Amygdala (tissue), 56 donors: ENCODE data around the gene ABHD16A.
"Not testable (repeated sequence)": the region's sequence is repeated elsewhere in the genome, so short reads cannot be mapped to it uniquely, and the experiment has no call there.

Experiments used
- DNase-seq, 56 donors: peaks; one replicate each; lab custom pipeline; 2025; lab: John Stamatoyannopoulos, UW

ABHD16A gene

DNA sequence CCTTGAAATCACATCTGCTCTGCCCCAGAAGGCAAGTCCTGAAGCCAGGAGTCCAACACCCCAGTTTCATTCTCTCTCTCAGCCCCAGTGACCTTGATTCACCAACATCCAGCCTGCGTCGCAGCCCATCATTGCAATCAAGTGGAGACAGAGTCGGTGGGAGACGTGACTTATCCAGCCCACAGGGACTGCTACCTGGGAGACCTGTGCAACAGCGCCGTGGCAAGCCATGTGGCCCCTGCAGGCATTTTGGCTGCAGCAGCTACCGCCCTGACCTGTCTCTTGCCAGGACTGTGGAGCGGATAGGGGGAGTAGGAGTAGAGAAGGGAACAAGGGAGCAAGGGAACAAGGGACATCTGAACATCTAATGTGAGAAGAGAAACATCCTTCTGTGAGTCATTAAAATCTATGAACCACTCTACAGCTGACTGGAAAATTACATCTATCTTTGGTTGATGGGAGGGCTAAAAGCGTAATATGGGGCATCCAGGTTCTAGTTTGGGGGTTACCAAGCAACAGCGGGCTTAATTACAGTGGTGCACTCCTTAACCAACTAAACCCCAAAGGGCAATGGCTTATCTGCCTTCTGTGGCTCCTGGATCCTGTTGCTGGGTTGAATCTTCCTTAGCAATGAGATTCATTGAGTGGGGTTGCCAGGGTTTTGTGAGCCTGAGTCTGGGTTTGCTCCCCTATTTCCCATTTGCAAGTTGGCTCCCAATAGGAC, 14.5 kb upstream of the ABHD16A start:
- DNase-seq = no peak

DNA sequence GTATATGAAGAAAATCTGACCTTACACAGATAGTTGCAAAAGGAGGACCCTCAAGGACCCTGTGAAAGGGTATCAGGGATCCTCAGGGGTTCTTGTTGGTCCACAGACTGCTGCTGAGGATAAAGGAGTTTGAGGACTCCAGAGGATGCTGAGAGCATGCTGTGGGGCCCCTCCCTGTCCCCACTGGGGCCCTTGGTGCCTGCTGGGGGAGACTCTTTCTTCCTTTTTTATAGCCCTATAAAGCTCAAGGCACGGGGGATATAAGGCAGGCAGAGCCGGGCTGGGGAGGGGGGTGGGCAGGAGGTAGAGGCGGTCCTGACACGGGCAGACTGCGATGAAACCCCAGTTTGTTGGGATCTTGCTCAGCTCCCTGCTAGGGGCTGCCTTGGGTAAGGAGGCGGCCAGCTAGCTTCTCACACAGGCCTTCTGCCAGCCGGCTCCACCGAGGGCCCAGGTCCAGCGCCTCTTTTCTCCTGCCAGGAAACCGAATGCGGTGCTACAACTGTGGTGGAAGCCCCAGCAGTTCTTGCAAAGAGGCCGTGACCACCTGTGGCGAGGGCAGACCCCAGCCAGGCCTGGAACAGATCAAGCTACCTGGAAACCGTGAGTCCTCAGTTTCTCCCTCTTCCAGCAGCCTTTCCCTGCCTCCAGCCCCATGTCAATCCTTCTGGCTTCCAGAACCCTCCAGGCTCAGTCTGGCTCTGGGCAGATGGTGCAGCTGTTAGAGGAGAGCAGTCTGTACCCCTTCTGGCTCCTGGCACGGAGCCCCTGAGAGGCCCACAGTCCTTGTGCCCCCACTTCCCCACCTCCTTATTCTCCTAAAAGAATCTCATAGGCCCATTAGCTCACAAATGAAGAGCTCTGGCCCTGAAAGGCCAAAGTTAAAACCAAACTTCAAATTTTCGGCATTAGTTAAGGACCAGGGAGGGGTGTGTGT, 12.2 kb upstream of the ABHD16A start, which contains the start of gene LY6G6D:
Gene LY6G6D (plus strand): TSS at position 327 of the 937 bp plus-strand sequence. CDS start 8 bp downstream, at position 335.
- DNase-seq = peak in 1 of 56 donors; percentile 15

DNA sequence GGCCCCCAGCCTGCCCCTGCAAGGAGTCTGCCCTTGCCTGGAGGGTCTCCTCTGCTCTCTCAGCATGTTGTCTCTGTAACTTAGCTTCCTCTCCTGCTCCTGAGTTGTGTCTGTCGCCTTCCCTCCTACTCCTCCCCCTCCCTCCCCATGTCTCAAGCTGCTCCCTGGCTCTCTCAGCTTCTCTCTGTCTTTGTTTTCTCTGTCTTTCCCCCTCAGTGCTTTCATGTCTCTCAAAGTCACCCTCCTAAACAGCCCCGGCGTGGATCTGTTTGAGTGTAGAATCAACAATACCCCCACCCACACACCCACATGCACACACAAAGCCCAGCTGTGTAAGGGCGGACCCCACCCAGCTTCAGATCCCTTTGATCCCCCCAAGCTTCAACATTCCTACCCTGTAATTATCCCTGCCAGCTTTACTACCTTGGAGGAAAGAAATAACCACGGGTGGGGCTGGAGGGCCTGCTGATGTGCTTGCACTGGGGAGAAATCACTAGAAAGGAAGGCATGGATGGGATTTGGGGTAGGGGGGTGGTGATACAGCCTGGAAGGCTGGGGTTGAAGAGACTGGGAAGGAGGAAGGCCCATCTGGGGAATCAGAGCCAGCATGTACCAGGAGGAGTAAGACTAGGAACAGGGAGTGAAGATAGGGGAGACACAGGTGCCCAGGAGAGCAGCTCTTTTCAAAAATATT, 11.0 kb upstream of the ABHD16A start:
- DNase-seq = no peak

DNA sequence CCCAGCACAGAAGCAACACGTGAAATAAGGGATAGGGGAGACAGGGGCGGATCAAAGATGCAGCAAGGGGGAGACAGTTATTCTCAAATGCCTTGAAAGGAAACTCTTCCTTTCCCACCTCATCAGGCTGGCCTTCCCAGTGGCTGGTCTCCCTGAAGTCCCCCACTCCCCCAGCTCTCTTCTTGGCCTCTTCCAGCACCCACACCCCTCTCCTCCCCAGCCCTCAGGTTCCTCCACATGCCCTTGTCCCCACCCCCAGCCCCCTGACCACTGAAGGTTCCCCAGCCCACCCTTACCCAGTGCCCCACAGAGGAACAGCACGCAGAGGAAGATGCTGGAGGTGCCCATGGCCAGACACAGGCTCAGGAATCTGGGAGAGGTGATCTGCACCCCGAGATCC, 10.3 kb upstream of the ABHD16A start:
- no peak for DNase-seq

DNA sequence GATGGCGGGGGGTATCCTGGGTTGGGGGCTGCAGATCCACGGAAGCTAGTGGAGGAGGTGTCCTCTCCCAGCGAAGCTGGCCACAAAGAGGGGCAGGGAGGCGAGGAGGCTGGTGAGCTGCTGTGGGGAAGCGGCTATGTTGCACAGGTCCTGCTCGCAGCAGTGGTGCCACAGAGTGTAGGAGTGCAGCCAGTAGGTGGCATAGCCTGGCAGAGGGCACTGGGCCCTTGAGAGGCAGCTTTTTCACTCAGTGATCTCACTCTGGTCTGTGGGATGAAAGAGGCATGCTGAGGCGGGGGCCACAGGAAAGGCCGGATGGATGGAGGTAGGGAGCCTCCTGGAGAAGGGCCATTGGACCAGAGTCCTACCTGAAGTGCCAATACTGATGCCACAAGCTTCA, 9.2 kb upstream of the ABHD16A start:
- DNase-seq = no peak

DNA sequence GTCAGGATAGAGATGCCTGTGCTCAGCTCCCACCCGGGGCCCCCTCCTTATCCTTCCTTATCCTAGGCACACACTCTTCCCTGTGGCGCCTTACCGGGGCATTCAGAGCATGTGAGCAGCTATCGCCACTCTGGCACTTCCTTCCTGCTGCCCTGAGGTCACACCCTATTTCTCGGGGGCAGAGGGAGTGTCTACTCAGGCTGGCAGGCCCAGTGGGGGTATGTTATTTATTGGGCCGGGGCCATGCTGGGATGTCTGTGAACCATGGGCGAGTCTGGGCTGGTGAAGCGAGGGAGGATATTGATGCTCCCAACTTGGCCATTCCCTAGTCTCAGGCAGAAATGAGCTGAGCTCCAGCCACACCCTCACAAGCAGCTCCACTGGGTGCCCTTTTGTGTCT, 8.1 kb upstream of the ABHD16A start:
- no peak for DNase-seq

DNA sequence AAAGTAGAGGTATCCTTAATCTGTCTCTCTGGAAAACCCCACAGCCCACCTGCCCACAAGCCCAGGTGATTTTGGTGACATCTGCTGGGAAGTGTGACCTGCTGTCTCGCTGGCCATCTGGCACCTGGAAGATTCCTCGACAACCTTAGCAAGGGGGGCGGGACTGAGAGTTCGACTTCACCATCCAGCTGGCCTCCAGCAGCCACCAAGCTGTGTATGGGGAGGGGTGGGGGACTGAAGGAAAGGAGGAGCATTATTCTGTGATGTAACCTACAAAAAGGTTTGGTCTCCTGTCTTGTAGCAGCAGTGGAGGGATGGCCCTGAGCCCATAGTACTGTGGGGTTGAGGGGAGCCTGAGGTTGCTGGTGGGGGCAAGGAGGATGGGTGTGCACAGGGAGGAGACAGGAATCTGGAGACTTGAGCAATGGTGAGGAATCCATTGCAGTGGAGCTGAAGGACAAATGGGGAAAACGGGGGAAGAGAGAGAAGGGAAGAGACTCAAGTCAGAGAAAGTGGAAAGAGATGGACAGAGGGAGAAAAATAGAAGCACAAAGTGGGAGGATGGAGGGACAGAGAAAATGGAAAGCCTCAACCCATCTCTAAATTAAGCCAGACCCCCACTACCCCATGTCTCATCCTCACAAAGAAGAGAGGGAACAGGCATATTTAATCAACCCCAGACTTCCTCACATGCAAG, 7.5 kb upstream of the ABHD16A start:
- DNase-seq = no peak

DNA sequence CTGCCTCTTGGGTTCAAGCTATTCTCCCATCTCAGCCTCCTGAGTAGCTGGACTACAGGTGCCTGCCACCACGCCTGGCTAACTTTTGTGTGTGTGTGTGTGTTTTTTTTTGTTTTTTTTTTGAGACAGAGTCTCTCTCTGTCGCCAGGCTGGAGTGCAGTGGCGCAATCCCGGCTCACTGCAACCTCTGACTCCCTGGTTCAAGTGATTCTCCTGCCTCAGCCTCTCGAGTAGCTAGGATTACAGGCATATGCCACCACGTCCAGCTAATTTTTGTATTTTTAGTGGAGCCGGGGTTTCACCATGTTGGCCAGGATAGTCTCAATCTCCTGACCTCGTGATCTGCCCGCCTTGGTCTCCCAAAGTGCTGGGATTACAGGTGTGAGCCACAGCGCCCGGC, 6.0 kb upstream of the ABHD16A start:
- not testable (repeated sequence) for DNase-seq

DNA sequence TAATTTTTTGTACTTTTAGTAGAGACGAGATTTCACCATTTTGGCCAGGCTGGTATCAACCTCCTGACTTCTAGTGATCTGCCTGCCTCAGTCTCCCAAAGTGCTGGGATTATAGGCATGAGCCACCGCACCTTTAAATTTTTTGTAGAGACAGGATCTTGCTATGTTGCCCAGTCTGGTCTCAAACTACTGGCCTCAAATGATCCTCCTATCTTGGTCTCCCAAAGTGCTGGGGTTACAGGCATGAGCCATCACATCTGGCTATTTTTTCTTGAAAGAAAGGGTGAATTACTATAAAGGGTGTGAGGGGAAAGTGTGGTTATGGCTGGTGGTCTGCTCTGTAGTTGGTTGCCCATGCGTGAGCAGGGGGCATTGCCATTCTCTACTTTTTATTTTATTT, 5.1 kb upstream of the ABHD16A start:
- DNase-seq = no peak

DNA sequence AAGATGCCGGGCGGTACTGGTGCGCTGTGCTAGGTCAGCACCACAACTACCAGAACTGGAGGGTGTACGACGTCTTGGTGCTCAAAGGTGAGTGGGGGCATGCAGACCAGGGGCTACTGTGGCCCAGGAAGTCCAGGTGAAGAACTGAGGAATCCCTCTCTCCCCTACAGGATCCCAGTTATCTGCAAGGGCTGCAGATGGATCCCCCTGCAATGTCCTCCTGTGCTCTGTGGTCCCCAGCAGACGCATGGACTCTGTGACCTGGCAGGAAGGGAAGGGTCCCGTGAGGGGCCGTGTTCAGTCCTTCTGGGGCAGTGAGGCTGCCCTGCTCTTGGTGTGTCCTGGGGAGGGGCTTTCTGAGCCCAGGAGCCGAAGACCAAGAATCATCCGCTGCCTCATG, 4.6 kb upstream of the ABHD16A start:
- DNase-seq = no peak

DNA sequence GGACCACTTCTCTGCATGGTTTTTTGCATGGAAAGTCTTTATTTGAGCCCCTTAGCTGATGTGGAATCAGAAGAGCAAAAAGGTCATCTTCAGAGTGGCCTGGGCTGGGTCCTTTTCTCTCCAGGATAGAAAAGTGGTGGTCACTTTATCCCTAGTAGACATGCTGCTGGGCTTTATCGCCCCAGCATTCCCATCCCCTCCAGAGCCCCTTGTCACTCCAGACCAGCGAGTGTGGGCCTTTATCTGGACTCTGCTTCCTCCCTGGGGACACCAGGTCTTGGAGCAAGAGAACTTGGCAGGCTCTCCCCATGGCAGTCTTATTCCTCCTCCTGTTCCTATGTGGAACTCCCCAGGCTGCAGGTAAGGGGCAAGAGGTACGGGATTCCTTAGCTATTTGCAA, 3.5 kb upstream of the ABHD16A start, which contains the start of gene LY6G6F:
Gene LY6G6F (plus strand): TSS at position 268 of the 400 bp plus-strand sequence. CDS start 41 bp downstream, at position 309.
- DNase-seq = no peak

DNA sequence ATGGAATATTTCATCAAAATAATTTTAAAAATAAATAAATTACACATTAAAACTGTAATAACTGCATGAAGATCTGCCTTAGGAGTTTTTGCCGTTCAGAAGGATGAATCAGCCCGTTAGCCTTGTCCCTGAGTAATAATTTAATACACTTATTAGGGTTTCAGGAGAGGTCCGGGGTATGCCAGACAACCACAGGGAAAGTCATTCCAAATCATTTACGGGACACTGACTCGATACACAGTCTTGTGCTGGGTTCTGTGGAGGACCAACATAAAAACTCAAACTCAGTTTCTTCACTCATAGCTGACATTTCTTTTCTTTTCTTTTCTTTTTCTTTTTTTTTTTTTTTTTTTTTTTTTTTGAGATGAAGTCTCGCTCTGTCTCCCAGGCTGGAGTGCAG, 2.8 kb upstream of the ABHD16A start:
- no peak for DNase-seq

DNA sequence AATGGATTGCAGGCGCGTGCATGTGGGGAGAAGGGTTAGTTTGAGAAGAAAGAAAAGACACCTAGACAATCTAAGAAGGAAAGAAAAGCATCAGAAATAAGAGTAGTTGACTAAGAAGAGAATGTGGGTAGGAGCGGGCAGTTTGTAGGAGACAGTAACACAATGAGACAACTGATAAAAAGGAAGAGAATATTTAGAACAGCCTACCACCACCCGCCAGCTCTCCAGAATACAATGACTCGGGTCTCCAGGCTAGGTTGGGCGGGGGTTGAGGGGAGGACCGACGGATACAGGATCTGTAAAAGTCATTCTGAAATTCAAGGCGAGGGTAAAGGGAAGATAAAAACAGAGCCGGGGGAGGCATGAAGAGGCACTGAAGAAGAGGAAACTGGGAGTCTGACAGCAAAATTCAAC, 712 bp downstream of the ABHD16A start:
- peak in 2 of 56 donors; percentile 36 to 61 for DNase-seq

DNA sequence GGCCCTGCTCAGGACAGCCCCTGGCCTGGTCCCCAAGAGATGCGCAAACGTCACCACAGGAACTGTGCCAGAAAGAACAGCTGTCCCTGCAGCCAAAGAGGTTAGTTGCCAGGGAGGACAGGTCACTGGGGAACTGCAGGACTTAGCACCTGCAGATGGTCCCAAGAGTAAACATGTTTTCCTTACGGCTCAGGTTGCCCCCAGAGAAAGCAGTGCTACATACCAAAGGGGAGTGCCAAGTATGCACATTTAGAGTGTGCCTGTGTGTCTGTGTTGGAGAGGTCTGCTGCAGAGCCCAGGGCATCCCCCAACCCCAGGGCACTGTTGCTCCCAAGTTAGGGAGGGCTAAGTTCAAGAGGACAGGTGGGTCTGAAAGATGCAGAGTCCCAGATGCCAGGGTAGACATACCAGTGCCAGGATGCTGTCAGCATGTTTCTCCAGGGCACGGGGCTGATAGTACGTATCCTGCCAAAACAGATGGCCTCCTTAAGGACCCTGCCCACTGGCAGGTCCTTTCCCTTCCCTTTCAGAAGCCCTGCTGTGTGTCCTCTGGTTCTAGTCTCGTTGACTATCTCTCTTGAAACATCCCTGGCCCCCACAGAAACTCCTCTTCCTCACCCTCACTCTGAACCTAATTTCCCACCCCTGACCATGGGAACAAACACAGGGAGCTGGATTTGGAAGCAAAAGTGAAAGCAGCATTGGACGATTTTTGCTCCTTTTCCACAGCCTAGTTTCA, 1.3 kb downstream of the ABHD16A start:
- no peak for DNase-seq

DNA sequence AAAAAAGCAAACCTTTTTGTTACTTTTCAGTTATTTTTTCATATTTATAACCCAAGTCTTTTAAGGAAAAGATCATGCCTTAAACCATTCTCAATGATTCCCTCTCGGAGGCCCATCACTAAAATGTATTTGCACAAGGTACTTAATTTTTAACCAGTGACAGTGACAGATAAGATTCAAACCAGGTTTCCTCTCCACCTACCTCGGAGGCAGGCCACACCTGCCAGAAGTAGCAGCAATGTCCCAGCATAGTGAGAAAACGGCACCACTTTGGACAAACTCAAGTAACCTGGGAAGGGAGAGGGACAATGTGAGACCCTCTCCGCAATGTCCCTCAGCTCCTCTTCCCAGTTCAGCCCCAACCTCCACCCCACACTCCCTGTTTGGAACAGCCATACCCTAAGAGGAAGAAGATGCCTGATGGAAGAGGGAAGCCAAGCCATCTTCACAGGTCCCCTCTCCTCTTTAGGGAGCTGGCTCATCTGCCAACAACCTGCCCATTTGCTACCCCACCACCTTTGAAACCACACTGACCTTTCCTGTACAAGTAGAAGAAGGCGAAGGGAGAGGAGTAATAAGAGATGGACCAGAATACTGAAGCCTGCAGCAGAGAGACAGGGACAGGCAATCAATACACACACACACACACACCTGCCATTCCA, 2.3 kb downstream of the ABHD16A start:
- no peak for DNase-seq

DNA sequence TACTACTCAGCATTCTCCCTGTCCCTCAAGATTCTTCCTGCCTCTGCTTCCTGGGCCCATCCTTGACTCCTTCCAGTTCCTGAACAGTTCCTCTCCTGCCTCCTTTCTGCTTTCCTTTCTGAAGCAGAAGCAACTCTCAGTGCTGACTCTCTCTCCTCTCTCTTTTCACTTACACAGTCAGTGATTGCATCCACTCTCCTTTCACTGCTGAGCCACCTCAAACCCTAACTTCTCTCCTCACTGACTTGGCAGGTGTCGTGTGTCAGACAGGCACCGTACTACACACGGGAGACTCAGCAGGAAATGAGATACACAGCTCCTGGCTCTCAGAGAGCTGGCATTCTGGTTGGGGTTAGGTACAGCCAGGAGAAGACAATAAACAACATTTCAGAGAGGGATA, 5.6 kb downstream of the ABHD16A start:
- DNase-seq = no peak

DNA sequence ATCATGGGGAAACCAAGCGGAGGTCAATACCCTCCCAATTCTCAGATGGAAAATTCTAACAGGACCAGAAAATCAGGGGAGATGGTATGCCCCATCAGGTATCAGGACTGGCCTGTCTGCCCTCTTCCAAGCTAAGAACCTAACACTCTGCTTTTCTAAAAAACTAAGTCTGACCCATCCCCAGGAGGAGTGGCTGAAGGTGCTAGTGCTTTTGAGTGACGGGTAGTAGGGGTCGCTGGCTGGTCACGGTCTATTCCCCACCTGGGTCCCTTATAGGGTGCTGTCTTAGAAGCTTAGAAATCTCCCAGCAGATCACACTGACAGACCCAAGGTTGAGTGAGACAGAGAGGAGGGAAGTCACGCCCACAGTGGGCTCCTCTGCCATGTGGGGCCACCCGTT, 9.6 kb downstream of the ABHD16A start:
- DNase-seq = no peak

DNA sequence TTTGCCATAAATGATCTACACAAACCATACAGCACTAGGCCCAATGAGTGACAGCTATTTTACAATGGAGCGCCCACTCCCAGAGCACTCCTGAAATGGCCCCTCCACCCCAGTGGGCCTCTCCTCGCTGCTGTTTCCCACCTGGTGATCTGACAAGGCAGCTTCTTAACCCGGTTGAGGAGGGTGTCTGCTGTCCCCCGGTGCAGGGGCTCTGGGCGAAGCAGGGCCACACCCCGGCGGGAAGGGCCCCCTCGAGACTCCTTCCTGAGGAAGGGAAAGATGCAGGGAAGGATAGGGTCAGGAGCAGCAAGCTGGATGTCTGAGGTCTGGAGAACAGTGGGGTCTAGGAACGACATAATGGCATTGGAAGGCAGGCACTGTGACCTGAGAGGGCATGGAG, 10.2 kb downstream of the ABHD16A start:
- no peak for DNase-seq

DNA sequence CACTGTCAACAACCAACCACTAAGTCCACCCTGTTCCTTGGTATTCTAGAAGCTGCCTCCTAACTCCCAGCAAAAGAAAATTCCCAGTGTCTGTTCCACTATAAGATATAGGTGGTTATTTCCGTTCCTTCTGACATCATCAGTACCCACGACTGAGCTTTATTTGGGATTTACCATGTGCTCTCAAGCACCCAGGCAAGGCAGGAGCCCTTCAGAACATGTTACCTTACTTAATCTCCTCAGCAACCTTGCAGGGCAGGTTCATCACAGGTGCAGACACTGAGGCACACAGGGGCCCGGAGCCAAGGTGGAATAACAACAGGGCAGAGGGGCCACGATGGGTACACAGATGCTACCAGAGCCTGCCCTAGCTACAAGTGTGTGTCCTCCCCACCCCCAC, 10.8 kb downstream of the ABHD16A start:
- no peak for DNase-seq
